ENCODE measurements around the gene PAGR1.

DNA sequence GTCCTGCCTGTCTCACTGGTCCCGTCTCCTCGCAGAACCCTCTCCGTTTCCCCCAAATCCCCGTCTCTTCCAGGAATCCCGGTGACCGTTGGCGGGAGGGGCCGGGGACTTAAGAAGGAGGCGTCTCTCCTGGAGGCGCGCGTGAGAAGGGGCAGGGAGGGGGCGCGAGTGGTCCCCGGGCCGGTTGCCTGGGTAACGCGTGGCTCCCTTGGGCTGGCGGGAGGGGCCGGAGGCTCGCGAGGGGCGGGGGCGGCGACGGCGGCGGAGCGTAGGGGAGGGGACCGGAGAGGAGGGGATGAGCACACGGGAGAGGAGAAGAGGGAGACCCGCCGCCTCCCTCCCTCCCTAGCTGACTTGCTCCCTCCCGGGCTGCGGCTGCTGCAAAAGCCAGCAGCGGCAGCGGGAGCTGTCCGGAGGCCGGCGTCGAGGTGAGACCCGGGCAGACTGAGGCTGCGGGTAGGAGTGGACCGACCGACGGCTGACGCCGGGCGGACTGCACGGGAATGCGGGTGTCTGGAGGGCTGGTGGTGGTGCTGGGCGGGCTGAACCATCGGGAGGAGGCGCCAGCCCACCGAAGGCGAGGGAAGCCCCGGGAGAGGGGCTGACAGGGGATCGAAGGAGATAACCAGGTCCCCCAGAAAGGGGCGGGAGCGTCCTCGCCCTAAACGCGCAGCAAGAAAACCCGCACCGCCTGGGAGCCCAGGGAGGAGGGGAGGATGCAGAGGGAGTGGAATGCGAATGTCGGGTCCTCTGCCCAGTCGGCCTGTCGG is 3.9 kb upstream of the PAGR1 start, which contains the start of gene PRRT2:
- TF ChIP-seq, protein P1, sequence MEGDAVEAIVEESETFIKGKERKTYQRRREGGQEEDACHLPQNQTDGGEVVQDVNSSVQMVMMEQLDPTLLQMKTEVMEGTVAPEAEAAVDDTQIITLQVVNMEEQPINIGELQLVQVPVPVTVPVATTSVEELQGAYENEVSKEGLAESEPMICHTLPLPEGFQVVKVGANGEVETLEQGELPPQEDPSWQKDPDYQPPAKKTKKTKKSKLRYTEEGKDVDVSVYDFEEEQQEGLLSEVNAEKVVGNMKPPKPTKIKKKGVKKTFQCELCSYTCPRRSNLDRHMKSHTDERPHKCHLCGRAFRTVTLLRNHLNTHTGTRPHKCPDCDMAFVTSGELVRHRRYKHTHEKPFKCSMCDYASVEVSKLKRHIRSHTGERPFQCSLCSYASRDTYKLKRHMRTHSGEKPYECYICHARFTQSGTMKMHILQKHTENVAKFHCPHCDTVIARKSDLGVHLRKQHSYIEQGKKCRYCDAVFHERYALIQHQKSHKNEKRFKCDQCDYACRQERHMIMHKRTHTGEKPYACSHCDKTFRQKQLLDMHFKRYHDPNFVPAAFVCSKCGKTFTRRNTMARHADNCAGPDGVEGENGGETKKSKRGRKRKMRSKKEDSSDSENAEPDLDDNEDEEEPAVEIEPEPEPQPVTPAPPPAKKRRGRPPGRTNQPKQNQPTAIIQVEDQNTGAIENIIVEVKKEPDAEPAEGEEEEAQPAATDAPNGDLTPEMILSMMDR (IDR thresholded peaks at IDR 0.05), result no peak
- no peak for TF ChIP-seq POLR2A (IDR thresholded peaks at IDR 0.05)

All from right lobe of liver (tissue), 4 donors.